Type B pancreatic cell (in vitro differentiated cells): ENCODE data around the gene ZFX. TPM values are rescaled to one million over a fixed set of nuclear protein-coding genes. Genes with fewer than 3 reads are reported as not detected.

Experiments used
- DNase-seq: peaks from one replicate; pipeline ENCODE4 v3.0.0; 2021; ENCODE audit warnings: mixed read lengths; ENCODE audit not compliant: unreplicated experiment; ENCODE audit errors: extremely low spot score
- H3K27ac Mint-ChIP-seq: 2 replicates; pipeline ENCODE4 v1.8.0; 2021; ENCODE audit warnings: mild to moderate bottlenecking, mixed read lengths
- H3K27me3 Mint-ChIP-seq: 2 replicates; pipeline ENCODE4 v1.8.0; 2021; ENCODE audit warnings: mixed read lengths
- H3K36me3 Mint-ChIP-seq: 2 replicates; pipeline ENCODE4 v1.8.0; 2021; ENCODE audit warnings: mixed read lengths
- H3K4me1 Mint-ChIP-seq: one replicate; pipeline ENCODE4 v1.8.0; 2021; ENCODE audit warnings: mixed read lengths; ENCODE audit not compliant: unreplicated experiment
- H3K4me3 Mint-ChIP-seq: 2 replicates; pipeline ENCODE4 v1.8.0; 2021; ENCODE audit warnings: mild to moderate bottlenecking, mixed read lengths
- H3K9me3 Mint-ChIP-seq: 2 replicates; pipeline ENCODE4 v1.8.0; 2021; ENCODE audit warnings: mixed read lengths
- long read RNA-seq: library from polyadenylated mRNA; unstranded; transcript quantifications from one replicate; pipeline ENCODE4 v2.0.0, GENCODE V29; 2020
- total RNA-seq: library from RNA; stranded (reverse); gene quantifications from 2 replicates; pipeline ENCODE4 v1.2.1, GENCODE V29; 2021; ENCODE audit warnings: low replicate concordance
- TF ChIP-seq, protein P1 (sequence below): fragments of 200-600 bp; sonication (generic); conservative IDR thresholded peaks from 2 replicates; pipeline ENCODE4 v1.5.0; 2021; ENCODE audit warnings: antibody characterized with exemption, mild to moderate bottlenecking

Gene ZFX
- 68.8 and 79.7 TPM in 2 replicates for total RNA-seq
- long read RNA-seq, full-length matches to known transcripts, result 3 of 138 reads
- long read RNA-seq, partial matches to known transcripts, result 50 of 138 reads
- long read RNA-seq, other reads (novel, unspliced or antisense), result 85 of 138 reads

DNA sequence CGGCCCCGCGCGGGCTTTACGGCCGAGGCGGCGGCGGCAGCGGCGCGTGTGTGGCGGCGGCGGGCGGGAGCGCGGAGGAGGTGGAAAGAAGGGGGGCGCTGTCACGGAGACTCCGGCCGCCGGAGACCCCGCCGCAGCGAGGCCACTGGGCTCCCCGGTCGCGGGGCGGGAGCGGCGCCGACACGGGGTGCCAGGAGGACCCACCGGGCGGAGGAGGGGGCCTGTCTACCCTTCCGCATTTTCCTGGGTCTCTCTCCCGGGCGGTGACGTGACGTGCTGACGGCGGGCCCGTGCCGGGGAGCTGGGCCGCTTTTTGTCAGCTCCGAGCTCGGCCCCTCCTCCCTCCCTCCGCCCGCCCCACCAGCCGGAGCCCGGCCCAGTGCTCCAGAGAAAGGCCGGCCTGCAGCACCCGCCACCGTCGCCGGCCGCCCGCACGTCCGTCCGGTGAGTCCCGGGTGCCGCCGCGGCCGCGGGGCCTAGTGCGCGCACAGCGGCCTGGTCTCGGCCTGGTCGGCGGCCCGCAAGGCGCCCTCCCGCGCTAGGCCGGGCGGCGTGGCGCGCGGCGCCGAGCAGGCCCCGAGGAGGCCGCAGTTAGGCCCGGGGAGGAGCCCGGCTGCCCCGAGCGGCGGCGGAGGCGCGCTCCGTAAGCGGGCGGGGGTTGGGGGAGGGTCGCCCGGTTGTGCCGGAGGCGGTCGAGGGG lies at the start of gene ZFX:
TSS of gene ZFX (plus strand) at position 379 of the 700 bp plus-strand sequence. CDS start 23,014 bp downstream, outside the sequence.
- H3K27me3 Mint-ChIP-seq, result no peaks in the 10 kb centered on the region
- no peaks in the 10 kb centered on the region for H3K9me3 Mint-ChIP-seq
- H3K36me3 Mint-ChIP-seq, result peaks cover 13% of the 10 kb centered on the region
- peak within 1 kb of the TSS; percentile 92 for H3K4me3 Mint-ChIP-seq
- peak within 1 kb of the TSS; percentile 99 for H3K27ac Mint-ChIP-seq
- peak; percentile 81 for DNase-seq
- peaks cover 62% of the 10 kb centered on the region for H3K4me1 Mint-ChIP-seq
- TF ChIP-seq, protein P1, sequence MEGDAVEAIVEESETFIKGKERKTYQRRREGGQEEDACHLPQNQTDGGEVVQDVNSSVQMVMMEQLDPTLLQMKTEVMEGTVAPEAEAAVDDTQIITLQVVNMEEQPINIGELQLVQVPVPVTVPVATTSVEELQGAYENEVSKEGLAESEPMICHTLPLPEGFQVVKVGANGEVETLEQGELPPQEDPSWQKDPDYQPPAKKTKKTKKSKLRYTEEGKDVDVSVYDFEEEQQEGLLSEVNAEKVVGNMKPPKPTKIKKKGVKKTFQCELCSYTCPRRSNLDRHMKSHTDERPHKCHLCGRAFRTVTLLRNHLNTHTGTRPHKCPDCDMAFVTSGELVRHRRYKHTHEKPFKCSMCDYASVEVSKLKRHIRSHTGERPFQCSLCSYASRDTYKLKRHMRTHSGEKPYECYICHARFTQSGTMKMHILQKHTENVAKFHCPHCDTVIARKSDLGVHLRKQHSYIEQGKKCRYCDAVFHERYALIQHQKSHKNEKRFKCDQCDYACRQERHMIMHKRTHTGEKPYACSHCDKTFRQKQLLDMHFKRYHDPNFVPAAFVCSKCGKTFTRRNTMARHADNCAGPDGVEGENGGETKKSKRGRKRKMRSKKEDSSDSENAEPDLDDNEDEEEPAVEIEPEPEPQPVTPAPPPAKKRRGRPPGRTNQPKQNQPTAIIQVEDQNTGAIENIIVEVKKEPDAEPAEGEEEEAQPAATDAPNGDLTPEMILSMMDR, result peak; percentile 23

DNA sequence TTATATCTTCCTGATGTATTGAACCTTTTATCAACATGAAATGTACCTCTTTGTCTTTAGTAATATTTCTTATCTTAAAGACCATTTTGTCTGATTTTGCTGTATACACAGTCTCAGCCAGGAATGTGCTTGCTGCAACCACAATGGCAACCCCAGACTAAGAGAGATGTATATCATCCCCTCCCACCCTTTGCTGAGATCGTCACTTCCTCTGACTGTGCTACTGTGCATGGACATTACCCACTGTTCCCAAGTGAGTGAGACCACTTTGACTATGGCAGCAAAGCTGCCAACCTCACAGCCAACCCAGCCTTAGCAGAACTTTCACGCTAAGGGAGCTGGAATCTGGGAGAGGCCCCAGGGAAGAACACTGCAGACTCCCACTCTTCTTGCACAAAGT lies 48.8 kb upstream of the ZFX start:
- H3K36me3 Mint-ChIP-seq, result no peaks in the 10 kb centered on the region
- H3K4me1 Mint-ChIP-seq, result peaks cover 12% of the 10 kb centered on the region
- H3K27ac Mint-ChIP-seq, result no peak overlapping the region
- no peak overlapping the region for H3K4me3 Mint-ChIP-seq
- TF ChIP-seq, protein P1, result no peak
- H3K9me3 Mint-ChIP-seq, result no peaks in the 10 kb centered on the region
- no peaks in the 10 kb centered on the region for H3K27me3 Mint-ChIP-seq
- DNase-seq, result no peak

DNA sequence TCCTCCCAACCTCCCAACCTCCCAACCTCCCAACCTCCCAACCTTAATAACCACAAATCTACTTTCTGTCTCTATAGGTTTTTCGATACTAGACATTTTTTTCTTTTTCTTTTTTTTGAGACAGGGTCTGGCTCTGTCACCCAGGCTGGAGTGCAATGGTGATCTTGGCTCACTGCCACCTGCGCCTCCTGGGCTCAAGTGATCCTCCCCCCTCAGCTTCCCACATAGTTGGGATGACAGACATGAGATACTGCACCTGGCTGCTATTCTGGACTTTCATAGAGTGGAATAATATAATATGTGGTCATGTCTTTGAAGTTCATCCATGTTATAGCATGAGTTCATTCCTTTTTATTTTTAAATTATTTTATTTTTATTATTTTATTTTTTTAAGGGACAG lies 39.5 kb upstream of the ZFX start:
- no peak for DNase-seq
- Mint-ChIP-seq H3K36me3 (no peaks in the 10 kb centered on the region), H3K9me3 (no peaks in the 10 kb centered on the region), H3K27me3 (no peaks in the 10 kb centered on the region), H3K27ac (no peak overlapping the region), H3K4me1 (no peaks in the 10 kb centered on the region), H3K4me3 (no peak overlapping the region)
- TF ChIP-seq, protein P1, result no peak

DNA sequence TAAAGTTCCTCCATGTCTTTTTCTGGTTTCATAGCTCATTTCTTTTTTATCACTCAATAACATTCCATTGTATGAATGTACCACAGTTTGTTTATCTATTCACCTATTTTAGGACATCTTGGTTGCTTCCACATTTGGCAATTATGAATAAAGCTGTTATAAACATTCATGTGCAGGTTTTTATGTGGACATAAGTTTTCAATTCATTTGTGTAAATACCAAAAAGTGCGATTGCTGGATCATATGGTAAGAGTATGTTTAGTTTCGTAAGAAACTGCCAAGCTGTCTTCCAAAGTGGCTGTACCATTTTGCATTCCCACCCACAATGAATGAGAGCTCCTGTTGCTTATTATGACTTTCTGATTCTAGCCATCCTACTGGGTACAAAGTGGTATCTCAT lies 36.3 kb upstream of the ZFX start:
- DNase-seq, result no peak
- no peak overlapping the region for H3K4me3 Mint-ChIP-seq
- no peak overlapping the region for H3K27ac Mint-ChIP-seq
- H3K4me1 Mint-ChIP-seq, result peaks cover 9% of the 10 kb centered on the region
- H3K36me3 Mint-ChIP-seq, result no peaks in the 10 kb centered on the region
- H3K27me3 Mint-ChIP-seq, result no peaks in the 10 kb centered on the region
- no peaks in the 10 kb centered on the region for H3K9me3 Mint-ChIP-seq
- TF ChIP-seq, protein P1, result no peak

DNA sequence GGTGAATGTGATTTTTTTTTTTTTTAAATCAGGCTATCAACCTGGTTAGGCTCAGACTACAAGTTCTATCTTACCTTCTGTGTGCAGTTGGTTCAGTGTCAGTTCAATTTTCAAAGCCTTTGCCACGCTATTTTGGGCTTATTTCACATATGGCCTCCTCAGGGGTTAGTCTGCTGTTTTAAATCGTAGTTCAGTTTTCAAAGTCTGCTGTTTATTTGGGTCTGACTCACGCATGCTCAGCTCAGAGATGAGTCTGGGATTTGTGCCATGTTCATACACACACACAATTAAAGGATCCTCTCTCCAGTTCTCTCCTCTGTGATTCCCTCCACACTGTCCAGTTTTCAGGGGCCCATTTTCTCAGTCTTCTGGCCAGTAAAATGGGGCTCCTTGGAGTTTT lies 32.3 kb upstream of the ZFX start:
- Mint-ChIP-seq H3K4me1 (peaks cover 9% of the 10 kb centered on the region), H3K27ac (peak overlapping the region; percentile 34)
- TF ChIP-seq, protein P1, result no peak

More for the DNA sequence above, 32.3 kb upstream of the ZFX start:
- no peak overlapping the region for H3K4me3 Mint-ChIP-seq
- no peak for DNase-seq
- no peaks in the 10 kb centered on the region for H3K9me3 Mint-ChIP-seq
- no peaks in the 10 kb centered on the region for H3K27me3 Mint-ChIP-seq
- no peaks in the 10 kb centered on the region for H3K36me3 Mint-ChIP-seq
